GM19238 (cell line): ENCODE measurements around the gene LASP1NB.

Source experiments
- DNase-seq: peaks from one replicate; pipeline ENCODE4 v3.0.0; 2011; ENCODE audit warnings: low spot score; ENCODE audit not compliant: insufficient read length

The LASP1NB gene

DNA sequence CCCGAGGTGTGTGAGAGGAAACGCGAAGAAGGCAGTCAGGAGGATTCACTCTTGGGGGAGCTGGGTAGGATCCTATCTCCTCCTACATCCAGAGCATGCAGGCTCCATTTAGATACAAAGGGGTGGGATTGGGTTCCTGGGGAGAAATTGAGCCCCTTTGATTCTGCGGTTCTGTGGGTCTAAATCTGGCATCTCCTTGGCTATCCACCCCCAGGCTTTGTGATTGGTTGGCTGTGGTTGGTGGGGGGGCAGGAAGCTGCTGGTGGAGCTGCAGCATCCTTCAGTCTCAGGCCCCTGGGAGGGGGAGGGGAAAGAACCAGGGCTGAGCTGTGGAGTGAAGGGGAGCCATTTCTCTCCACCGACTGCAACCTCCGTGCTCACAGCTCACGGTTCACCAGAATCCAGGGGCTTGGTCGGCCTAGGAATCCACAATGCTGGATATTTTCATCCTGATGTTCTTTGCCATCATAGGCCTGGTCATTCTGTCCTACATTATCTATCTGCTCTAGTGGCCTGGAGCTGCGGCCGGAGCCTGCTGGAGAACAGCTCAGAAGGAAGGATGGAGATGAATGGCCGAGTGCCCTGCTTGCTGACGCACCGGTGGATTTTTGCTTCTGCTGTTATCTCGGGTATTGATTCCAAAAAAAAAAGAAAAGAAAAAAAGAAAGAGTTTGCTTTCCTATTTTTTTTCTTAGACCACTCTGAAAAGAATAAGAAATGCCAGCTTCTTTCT lies at the start of gene LASP1NB:
LASP1NB (plus strand) TSS at position 352 of the 733 bp plus-strand sequence.
- DNase-seq = no peak

DNA sequence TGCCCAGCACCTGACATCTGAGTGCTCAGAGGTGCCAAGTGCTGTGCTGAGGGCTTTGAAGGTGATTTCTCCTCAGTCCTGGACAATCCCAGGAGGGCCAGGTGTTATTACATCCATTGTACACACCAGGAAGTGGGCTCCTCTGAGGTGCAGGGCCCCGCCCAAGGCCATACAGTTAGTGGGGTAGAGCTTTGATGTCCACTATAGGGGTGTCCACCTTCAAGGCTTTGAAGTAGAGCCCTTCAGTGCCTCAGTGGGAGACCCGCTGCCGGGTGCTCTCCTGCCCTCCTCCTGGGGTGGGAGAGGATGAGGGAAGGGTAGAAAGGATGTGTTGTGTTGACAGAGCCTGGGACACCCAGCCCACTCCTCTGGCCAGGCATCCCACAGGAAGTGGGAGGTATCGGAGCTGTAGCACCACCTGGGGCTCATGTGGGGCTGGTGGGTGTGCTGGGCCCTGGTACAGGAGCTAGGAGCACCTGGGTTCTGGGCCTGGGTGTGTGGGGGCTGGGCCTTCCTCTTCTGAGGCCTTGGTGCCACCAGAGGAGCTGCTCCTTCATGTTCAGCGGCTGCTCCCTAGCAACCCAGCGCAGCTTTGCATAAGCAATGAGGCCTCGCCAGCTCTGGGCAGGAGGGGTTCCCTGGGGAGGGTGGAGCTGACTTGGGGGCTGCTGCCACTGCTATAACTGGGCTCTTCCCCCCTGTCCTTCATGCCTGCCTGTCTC lies 48.1 kb upstream of the LASP1NB start:
- DNase-seq = no peak

DNA sequence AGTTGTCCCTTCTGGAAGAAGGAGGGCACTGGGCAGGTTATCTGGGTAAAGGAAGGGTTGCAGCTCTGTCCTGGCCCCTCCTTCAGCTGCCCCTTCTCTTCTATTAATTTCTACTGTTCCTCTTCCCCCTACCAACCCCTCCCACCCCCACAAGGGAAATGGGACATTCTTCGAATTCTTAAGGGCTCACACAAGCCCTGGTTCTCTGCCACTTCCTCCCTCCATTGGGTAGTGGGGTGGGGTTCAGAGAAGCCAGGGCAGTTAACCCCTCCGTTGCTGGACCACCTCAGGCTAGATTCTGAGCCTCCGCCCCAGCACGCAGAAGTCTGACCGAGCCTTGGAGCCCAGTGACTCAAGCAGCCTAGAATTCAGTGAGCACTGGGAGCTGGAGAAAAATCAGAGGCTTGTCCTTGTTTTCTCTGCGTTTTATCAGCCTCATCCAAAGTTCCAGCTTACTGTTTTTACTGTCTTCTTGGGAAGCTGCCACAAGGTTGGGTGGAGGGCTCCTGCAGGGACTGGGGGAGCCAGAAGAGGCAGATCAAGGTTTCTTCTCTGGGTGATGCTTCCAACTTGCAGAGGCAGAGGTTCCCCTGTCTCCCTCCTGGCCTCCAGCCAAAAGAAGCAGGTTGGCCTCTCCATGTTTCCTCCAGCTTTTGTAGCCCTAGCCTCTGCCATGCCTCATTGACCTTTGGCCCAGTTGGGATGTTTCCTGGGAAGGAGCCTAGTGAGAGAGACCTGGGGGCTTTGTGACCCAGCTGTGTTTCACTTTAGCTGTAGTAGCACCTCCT lies 45.3 kb upstream of the LASP1NB start:
- no peak for DNase-seq

DNA sequence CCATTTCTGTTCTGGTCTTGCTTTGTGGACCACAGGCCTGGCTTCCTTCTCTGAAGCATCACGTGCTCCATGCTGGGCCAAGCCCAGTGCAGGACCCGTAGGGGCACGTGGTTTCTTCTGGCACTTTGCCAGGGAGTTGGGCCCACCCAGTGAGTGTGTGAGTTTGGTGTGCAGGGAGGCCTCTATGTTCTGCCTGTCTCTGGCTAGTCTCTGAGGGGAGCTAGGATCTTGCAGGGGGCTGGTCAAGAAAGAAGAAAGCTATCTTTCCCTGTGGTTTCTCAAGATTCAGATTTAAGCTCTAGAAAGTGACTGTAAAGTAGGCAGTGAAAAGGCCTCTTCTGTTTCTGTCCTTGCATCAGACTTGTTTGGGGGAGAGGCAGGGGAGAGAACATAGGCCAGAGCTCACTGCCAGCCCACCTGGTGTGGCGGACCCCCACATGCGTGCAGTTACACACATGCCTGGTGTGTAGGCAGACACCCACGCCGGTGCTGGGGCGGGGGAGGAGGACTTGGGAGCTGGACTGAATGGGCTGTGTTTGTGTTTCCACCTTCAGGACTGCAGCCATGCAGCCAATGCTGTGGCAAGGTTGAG lies 43.7 kb upstream of the LASP1NB start:
- DNase-seq = no peak

DNA sequence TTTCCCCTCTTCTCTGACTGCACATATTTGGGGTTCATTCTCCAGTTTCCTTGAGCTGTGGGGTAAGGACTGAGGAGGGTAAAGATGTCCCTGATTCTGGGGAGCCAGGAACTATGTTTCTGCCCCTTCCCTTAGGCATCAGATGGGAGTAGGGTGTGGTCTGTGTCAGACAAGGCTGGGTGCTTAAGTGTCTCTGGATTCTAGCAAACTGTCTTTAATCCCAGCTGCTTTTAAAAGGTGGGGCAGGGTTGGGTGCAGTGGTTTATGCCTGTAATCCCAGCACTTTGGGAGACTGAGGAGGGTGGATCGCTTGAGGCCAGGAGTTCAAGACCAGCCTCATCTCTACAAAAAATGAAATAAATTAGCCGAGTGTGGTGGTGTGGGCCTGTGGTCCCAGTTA lies 42.5 kb upstream of the LASP1NB start:
- DNase-seq = no peak

DNA sequence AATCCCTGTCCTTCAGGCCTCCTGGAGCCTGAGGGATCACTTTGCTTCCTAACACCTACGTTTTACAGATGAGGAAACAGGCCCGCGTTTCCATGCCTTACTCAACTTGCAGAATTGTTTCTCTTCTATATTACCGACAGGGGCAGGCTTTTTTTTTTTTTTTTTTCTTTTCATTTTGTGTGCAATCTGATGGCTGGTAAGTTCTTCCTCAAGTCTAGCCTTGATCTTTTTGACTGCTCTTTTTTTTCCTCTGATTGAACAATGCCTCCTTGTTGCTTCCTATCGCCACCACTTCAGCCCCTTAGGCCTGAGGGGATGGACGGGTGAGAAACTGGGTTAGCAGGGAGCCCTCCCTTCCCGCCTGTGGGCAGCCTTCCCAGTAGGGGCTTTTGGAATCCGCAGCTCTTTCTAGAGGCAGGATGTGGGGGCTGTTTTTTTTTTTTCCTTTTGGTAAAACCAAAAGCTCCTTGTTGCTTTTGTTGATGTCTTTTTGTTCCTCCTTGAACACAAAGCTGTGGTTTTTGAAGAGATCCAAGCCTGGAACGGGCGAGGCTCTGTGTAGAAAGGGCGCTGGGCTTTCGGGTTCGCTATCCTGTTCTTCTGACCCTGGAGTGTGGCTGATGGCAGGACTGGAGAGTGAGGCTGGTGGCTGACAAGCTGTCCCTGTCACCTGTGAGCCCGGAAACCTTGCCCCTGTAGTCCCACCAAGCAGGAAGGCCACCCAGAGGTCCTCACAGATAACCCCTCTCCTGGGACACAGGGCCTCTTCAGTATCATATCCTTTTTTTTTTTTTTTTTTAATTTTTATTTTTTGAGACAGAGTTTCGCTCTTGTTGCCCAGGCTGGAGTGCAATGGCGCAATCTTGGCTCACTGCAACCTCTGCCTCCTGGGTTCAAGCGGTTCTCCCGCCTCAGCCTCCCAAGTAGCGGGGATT lies 41.6 kb upstream of the LASP1NB start:
- DNase-seq = no peak

DNA sequence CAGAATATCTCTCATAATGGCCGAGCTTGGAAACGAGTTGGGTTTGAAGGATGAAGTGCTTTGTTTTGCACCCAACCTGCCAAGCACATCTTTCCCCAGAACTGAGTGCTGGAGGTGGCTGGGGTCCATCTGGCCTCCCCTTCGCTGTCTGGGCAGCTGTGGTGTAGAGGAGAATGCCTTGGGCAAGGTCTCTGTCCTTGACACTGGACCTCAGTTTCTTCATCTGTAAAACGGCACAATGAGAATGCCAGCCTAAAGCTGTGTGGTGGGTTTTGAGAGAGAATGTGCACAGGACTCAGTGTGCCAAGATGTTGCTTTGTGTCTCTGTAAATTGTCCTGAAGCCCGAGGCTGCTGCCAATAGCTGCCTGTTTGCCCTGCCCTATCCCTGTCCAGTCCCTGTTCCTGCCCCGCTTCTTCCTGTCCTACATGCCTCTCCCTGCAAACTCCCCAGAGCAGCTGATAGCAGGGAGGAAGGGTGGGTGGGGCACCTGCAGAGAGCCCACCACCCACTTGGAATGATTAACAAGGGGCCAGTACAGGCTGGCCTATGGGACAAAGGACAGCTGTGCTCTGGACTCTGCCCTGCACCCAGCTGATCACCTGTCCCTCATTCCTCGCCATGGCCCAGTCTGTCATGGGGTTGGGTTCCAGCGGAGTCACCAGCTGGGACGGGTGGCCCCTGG lies 40.2 kb upstream of the LASP1NB start:
- no peak for DNase-seq

DNA sequence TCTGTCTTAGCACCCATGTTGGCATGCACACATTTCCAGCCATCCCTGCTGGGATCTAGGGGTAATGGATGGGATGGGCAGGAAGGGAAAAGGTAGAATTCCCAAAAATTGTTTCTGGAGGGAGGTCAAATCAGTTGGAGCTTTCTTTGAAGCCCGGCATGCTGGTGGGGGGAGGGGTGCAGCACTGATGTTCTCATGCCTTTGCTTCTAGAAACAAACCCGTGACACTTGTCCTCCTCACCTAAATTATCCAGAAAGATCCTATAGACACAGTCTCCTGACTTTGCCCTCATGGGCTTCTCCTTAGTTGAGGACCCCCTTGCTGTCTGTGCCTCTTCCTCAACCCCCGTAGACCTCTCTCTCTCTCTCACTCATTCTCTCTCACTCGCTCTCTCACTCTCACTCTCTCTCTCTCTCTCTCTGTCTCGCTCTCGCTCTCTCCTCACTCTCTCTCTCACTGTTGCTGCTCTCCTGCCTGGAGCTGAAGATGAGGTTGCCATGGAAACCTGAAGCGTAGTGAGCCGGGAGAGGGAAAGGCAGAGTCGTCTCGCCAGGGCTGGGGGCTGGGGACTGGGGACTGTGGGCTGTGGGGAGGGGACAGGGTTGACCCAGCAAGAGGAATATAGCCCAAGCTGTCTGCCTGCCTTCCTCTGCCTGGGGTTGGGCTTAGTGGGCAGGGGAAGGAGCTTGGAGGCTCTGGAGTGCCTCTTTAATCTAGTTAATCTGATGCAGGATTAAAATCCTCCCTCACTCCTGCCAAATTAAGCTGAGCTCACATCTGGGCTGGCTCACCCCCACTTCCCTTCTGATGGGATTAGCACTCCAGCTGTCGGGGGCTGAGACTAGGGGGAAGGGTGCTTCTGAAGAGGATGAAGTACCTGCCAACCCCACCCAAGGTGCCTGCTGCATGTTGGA lies 39.4 kb upstream of the LASP1NB start:
- no peak for DNase-seq

DNA sequence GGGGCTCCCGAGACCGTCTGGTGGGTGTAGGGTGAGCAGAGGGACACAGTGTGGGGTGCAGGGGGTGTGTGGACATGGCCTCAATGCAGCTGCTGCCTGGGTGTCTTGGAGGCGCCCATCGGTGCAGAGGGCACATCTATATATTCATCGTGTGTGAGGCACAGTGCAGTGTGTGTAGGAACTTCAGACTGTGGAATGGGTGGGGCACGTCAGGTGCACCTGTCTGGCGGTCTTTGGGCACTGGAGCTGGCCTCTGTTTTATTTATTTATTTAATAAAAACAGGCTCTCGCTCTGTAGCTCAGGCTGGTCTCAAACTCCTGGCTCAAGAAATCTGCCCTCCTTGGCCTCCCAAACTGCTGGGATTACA lies 38.8 kb upstream of the LASP1NB start:
- no peak for DNase-seq

DNA sequence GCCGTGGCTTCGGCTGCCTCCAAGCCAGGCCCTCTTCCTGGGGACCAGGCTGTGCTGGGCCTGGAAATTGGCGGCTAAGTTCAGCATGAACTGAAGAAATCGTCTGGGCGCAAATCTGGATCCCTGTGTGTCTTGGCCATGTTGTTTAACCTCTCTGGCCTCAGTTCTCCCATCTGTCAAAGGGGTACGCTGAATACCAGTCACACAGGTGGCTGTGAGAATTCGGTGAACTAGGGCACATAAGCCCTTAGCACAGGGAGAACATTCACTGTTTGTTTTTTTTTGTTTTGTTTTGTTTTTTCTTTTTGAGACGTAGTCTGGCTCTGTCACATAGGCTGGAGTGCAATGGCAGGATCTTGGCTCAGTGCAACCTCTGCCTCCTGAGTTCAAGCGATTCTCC lies 36.6 kb upstream of the LASP1NB start:
- no peak for DNase-seq

DNA sequence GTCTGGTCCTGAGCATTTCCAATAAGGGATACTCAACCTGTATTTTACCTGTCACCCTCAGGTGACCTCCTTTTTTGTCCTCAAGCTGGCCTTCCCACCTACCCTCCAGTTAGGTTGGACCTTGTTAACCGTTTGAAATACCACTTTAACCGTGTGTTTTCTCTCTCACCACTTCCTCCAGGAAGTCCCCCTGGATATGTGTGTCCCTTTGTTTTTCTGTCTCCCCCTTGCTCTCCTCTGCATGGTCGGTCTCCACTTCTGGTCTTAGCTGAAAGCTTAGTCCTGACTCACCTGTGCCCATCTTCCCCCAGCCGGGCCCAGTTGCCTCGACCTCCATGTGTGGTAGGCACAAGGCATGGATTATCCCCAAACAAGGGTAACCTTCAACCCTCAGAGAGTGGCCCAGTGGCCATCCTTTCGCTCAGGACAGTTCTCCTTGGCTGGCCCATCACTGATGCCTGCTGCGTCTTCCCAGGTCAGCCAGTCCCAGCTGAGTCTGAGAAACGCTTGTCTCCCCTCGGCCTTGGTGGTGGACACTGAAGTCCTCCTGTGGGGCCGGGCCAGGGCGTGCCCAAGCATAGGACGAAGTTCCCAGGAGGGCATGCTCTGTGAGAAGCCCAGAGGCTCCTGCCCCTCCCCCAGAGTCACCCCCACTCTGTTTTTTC lies 35.5 kb upstream of the LASP1NB start:
- no peak for DNase-seq

DNA sequence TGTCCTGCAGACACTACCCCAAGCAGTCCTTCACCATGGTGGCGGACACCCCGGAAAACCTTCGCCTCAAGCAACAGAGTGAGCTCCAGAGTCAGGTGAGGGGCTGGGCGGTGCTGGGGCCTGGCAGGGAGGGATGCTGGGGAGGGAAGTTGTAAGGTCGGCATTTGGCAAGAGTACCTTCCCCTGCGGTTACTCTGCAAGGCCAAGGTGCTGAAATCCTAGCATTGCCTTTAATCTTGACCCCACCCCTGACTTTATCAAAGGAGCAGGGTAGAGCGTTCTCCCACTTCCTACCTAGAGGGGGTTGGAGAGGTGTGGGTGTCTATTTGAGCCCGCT lies 35.0 kb upstream of the LASP1NB start:
- no peak for DNase-seq

DNA sequence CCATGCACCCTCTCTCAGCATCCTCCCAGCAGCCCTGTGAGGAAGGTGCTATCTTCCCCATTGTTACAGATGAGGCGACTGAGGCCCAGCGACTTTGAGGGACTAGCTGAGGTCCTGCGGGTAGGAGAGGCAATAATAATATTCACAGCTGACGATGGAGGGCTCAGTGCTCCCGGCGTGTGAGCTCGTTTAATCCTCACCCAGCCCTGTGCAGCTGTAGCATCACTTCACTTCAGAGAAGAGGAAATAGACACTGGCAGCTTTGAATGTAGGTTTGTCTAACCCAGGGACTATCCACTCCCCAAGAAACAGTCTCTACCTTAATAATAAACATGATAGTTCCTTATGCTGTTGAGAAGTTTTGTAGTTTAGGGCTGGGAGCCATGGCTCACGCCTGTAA lies 34.0 kb upstream of the LASP1NB start:
- DNase-seq = no peak

DNA sequence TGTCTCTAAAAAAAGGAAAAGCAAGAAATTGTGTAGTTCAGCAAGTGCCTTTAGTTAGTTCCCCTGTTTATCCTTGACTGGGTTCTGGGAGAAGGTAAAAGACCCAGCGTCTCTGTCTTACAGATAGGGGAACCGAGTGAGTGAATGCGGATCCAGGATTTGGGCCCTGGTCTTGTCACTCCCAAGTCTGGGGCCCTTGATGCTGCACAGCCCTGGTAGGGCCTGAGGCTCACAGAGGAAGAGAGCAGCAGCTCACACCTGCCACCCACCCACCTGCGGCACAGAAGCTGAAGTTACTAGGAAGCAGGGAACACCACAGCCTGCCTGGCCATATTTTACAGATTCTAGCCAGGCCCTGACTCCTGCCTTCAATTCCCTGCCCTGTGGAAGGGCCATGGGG lies 33.3 kb upstream of the LASP1NB start:
- no peak for DNase-seq

DNA sequence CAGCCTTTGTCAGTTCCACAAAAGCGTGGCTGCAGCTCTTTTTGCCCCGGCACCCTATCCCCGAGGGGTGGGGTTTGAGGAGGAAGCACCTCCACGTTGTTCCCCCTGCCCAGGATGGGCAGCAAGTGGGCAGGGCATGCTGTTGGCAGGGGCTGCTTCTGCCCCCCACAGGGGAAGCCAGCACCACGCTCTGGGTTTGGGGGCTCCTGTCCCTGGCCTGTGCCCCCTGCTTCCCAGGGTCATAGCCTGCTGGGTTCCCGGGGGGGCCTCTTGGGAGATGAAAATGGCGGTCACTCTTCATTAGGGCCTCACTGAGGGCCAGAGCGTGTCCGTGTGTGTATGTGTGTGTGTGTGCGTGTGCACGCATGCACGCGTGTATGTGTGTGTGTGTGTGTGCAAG lies 32.8 kb upstream of the LASP1NB start:
- no peak for DNase-seq

DNA sequence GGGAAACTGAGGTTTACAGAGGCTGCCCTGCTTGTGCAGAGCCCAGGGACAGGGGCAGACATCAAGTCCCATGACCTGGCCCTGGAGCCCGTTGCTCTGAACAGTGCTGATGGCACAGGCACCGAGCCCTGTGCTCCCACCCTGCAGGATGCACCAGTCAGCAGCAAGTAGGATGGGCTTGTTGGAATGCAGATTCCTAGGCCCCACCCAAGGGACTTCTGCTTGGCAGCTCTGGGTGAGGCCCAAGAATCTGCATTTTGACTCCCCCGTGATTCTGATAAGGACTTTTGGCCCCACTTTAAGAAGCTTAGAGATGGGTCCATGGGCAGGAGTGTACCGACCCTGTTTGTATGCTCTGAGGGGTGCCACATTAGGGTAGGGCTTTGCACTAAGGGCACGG lies 32.3 kb upstream of the LASP1NB start:
- no peak for DNase-seq

DNA sequence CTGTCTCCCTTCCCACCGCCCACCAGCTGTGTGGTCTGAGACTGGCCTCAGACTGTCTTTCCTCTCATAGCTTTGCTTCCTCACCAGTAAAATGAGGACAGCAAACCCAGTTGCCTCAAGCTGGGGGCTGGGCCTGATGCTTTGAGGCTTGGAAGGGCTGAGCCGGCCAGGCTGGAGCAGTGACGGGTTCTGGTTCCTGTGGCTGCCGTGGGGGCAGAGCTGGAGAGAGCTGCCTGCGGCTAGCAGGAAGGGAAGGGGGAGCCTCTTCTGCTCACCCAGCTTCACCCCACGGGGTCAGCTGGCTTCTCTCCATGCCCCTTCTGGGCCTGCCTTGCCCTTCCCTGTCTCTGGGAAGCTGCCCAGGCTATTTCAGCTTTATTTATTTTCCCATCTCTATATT lies 31.8 kb upstream of the LASP1NB start:
- DNase-seq = no peak

DNA sequence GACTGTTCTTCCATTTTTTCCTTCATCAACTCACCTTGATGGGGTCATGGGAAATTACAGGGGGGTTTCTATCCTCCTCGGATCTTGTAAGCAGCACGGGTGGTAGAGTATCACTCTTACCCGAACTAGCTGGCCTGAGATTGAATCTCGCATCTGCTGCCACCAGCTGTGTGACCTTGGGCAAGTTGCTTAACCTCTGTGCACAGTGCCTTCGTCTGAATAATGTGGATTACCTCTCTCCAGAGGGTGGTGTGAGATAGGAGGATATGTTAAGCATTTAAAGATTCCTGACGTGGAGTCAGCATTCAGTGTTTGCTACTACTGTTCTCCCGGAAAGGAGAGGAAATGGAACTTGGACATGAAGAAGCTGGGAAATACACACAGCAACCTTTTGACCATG lies 31.1 kb upstream of the LASP1NB start:
- no peak for DNase-seq
